ENCODE measurements around the gene TLR4. TPM values are rescaled to one million over a fixed set of nuclear protein-coding genes. Genes with fewer than 3 reads are reported as not detected.

The TLR4 gene
- total and polyA plus RNA-seq, 4 experiments from 2014 or later, result 0.08 to 0.83 (median 0.55) TPM; not detected in 1

- no peaks in the 10 kb centered on the region for H3K27me3 ChIP-seq (ENCODE audit: insufficient read depth, low read length)
- DNase-seq, result no peak
- Mint-ChIP-seq H3K36me3 (no peaks in the 10 kb centered on the region), H3K27ac (no peak overlapping the region), H3K9me3 (peaks cover 0 to 4% (median 0%) of the 10 kb centered on the region in 8 donors), H3K27me3 (peaks cover 0 to 2% of the 10 kb centered on the region in 2 donors), H3K4me3 (no peak overlapping the region), H3K4me1 (no peaks in the 10 kb centered on the region)
- intact Hi-C loops (cut with micrococcal nuclease), result no loop called here
- POLR2A ChIA-PET (ENCODE audit: partially characterized antibody), result no interaction called here
- H3K36me3 ChIP-seq (ENCODE audit: insufficient read depth, low read length), result no peaks in the 10 kb centered on the region
- H3K9me3 ChIP-seq (ENCODE audit: control insufficient read depth in 1 of 2, low read length in 2 of 2), result no peaks in the 10 kb centered on the region
- CTCF ChIA-PET (ENCODE audit: partially characterized antibody), result no interaction called here
- no peaks in the 10 kb centered on the region for H3K4me1 ChIP-seq (ENCODE audit: insufficient read depth, low read length)
- no peak overlapping the region for H3K27ac ChIP-seq (ENCODE audit: low read depth, low read length)
- H3K4me3 ChIP-seq (ENCODE audit: low read length in 2 of 2), result no peak overlapping the region
These were observed 16.8 kb downstream of the TLR4 start for GRCh38 chr9:117720987-117721386.

- Histone ChIP-seq H3K27ac (ENCODE audit: low read depth, low read length) (no peak overlapping the region), H3K4me1 (ENCODE audit: insufficient read depth, low read length) (no peaks in the 10 kb centered on the region), H3K27me3 (ENCODE audit: insufficient read depth, low read length) (no peaks in the 10 kb centered on the region), H3K9me3 (ENCODE audit: control insufficient read depth in 1 of 2, low read length in 2 of 2) (no peaks in the 10 kb centered on the region), H3K36me3 (ENCODE audit: insufficient read depth, low read length) (no peaks in the 10 kb centered on the region), H3K4me3 (ENCODE audit: low read length in 2 of 2) (no peak overlapping the region)
- intact Hi-C loops (cut with micrococcal nuclease), result no loop called here
- Mint-ChIP-seq H3K27me3 (no peaks in the 10 kb centered on the region), H3K36me3 (no peaks in the 10 kb centered on the region), H3K4me1 (no peaks in the 10 kb centered on the region), H3K27ac (no peak overlapping the region), H3K9me3 (peaks cover 0 to 4% (median 0%) of the 10 kb centered on the region in 8 donors), H3K4me3 (no peak overlapping the region)
- DNase-seq, result no peak
- POLR2A ChIA-PET (ENCODE audit: partially characterized antibody), result no interaction called here
- CTCF ChIA-PET (ENCODE audit: partially characterized antibody), result no interaction called here
These were observed 18.0 kb downstream of the TLR4 start for GRCh38 chr9:117722108-117722761.

GRCh38 chr9:117723986-117724625, 19.9 kb downstream of the TLR4 start:
- Mint-ChIP-seq H3K9me3 (peaks cover 0 to 2% (median 0%) of the 10 kb centered on the region in 8 donors), H3K27me3 (no peaks in the 10 kb centered on the region), H3K36me3 (no peaks in the 10 kb centered on the region), H3K4me3 (no peak overlapping the region), H3K4me1 (no peaks in the 10 kb centered on the region), H3K27ac (no peak overlapping the region)
- no peak for DNase-seq
- CTCF ChIA-PET (ENCODE audit: partially characterized antibody), result interaction anchor here (0.8 kb wide), 1 partner anchor 10 kb away, joined by 3 read pairs; no protein-coding TSS in a partner anchor
- no peak overlapping the region for H3K4me3 ChIP-seq (ENCODE audit: low read length in 2 of 2)
- intact Hi-C loops (cut with micrococcal nuclease), result no loop called here
- H3K36me3 ChIP-seq (ENCODE audit: insufficient read depth, low read length), result no peaks in the 10 kb centered on the region
- H3K4me1 ChIP-seq (ENCODE audit: insufficient read depth, low read length), result no peaks in the 10 kb centered on the region
- no peak overlapping the region for H3K27ac ChIP-seq (ENCODE audit: low read depth, low read length)
- H3K9me3 ChIP-seq (ENCODE audit: control insufficient read depth in 1 of 2, low read length in 2 of 2), result no peaks in the 10 kb centered on the region
- POLR2A ChIA-PET (ENCODE audit: partially characterized antibody), result no interaction called here
- no peaks in the 10 kb centered on the region for H3K27me3 ChIP-seq (ENCODE audit: insufficient read depth, low read length)

GRCh38 chr9:117725426-117725887, 21.3 kb downstream of the TLR4 start:
- Mint-ChIP-seq H3K36me3 (no peaks in the 10 kb centered on the region), H3K27ac (no peak overlapping the region)

DNA sequence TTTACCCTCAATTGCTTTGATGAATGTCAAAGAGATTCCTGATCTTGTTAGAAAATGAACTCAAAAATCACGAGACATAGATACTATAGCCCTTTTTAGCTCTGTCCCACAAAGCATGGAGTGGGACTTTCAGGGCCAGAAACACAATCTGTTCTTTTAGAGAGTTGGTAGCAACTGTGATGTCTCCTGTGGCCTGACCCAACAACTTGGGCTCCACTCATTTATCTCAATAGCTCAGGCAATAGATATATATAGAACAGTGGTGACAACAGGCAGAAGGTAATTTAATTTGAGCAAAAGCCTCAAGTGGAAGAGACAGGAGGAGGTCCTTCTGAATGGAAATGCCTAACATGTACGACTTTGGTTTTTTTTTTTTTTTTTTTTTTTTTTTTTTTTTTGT, 25.2 kb downstream of the TLR4 start:
- no peak overlapping the region for H3K4me3 Mint-ChIP-seq
- peaks cover 0 to 3% (median 0%) of the 10 kb centered on the region in 8 donors for H3K9me3 Mint-ChIP-seq
- ChIA-PET CTCF (ENCODE audit: partially characterized antibody) (no interaction called here), POLR2A (ENCODE audit: partially characterized antibody) (no interaction called here)
- no peaks in the 10 kb centered on the region for H3K9me3 ChIP-seq (ENCODE audit: control insufficient read depth in 1 of 2, low read length in 2 of 2)
- H3K4me1 Mint-ChIP-seq, result peaks cover 0 to 3% (median 0%) of the 10 kb centered on the region in 4 donors
- H3K36me3 Mint-ChIP-seq, result no peaks in the 10 kb centered on the region
- no peak for DNase-seq
- intact Hi-C loops (cut with micrococcal nuclease), result no loop called here
- no peaks in the 10 kb centered on the region for H3K4me1 ChIP-seq (ENCODE audit: insufficient read depth, low read length)
- H3K27me3 ChIP-seq (ENCODE audit: insufficient read depth, low read length), result no peaks in the 10 kb centered on the region
- no peaks in the 10 kb centered on the region for H3K27me3 Mint-ChIP-seq
- H3K27ac ChIP-seq (ENCODE audit: low read depth, low read length), result no peak overlapping the region
- H3K36me3 ChIP-seq (ENCODE audit: insufficient read depth, low read length), result no peaks in the 10 kb centered on the region
- H3K27ac Mint-ChIP-seq, result no peak overlapping the region
- H3K4me3 ChIP-seq (ENCODE audit: low read length in 2 of 2), result no peak overlapping the region

More at GRCh38 chr9:117725426-117725887, 21.3 kb downstream of the TLR4 start:
- CTCF ChIA-PET (ENCODE audit: partially characterized antibody), result no interaction called here
- intact Hi-C loops (cut with micrococcal nuclease), result no loop called here
- Mint-ChIP-seq H3K4me3 (no peak overlapping the region), H3K9me3 (peaks cover 0 to 2% (median 0%) of the 10 kb centered on the region in 8 donors), H3K4me1 (no peaks in the 10 kb centered on the region), H3K27me3 (no peaks in the 10 kb centered on the region)
- H3K4me1 ChIP-seq (ENCODE audit: insufficient read depth, low read length), result no peaks in the 10 kb centered on the region
- H3K4me3 ChIP-seq (ENCODE audit: low read length in 2 of 2), result no peak overlapping the region
- H3K9me3 ChIP-seq (ENCODE audit: control insufficient read depth in 1 of 2, low read length in 2 of 2), result no peaks in the 10 kb centered on the region
- no peaks in the 10 kb centered on the region for H3K36me3 ChIP-seq (ENCODE audit: insufficient read depth, low read length)
- POLR2A ChIA-PET (ENCODE audit: partially characterized antibody), result no interaction called here
- H3K27me3 ChIP-seq (ENCODE audit: insufficient read depth, low read length), result no peaks in the 10 kb centered on the region
- H3K27ac ChIP-seq (ENCODE audit: low read depth, low read length), result no peak overlapping the region
- DNase-seq, result no peak

DNA sequence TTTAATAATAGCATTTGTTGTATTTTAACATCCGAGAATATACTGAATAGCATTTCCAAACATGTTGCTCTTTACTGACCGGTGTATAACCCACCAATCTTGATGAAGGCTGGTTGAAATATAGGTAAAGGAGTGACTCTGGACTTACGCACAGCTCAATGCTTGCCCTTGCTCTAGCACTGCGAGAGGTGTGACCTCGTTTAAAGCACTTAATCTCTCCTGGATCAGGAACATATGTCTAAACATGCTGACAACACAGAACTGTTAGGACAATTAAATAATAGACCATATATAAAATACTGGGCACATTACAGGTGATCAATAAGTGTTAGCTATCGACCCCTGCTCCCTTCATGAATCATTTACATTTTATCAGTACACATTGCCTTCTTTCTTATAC, 28.3 kb downstream of the TLR4 start:
- H3K27me3 Mint-ChIP-seq, result no peaks in the 10 kb centered on the region
- H3K27me3 ChIP-seq (ENCODE audit: insufficient read depth, low read length), result no peaks in the 10 kb centered on the region
- no peaks in the 10 kb centered on the region for H3K36me3 ChIP-seq (ENCODE audit: insufficient read depth, low read length)
- no peak overlapping the region for H3K4me3 Mint-ChIP-seq
- no peak overlapping the region for H3K27ac ChIP-seq (ENCODE audit: low read depth, low read length)
- no peaks in the 10 kb centered on the region for H3K4me1 ChIP-seq (ENCODE audit: insufficient read depth, low read length)
- ChIA-PET POLR2A (ENCODE audit: partially characterized antibody) (no interaction called here), CTCF (ENCODE audit: partially characterized antibody) (no interaction called here)
- peaks cover 0 to 3% (median 0%) of the 10 kb centered on the region in 4 donors for H3K4me1 Mint-ChIP-seq
- H3K27ac Mint-ChIP-seq, result no peak overlapping the region
- intact Hi-C loops (cut with micrococcal nuclease), result no loop called here
- no peak for DNase-seq
- no peaks in the 10 kb centered on the region for H3K9me3 ChIP-seq (ENCODE audit: control insufficient read depth in 1 of 2, low read length in 2 of 2)
- H3K4me3 ChIP-seq (ENCODE audit: low read length in 2 of 2), result no peak overlapping the region
- peaks cover 0 to 3% (median 0%) of the 10 kb centered on the region in 8 donors for H3K9me3 Mint-ChIP-seq
- no peaks in the 10 kb centered on the region for H3K36me3 Mint-ChIP-seq

- Histone ChIP-seq H3K4me3 (ENCODE audit: low read length in 2 of 2) (no peak overlapping the region), H3K27ac (ENCODE audit: low read depth, low read length) (no peak overlapping the region), H3K36me3 (ENCODE audit: insufficient read depth, low read length) (no peaks in the 10 kb centered on the region), H3K27me3 (ENCODE audit: insufficient read depth, low read length) (no peaks in the 10 kb centered on the region), H3K4me1 (ENCODE audit: insufficient read depth, low read length) (no peaks in the 10 kb centered on the region), H3K9me3 (ENCODE audit: control insufficient read depth in 1 of 2, low read length in 2 of 2) (no peaks in the 10 kb centered on the region)
- ChIA-PET POLR2A (ENCODE audit: partially characterized antibody) (no interaction called here), CTCF (ENCODE audit: partially characterized antibody) (no interaction called here)
- peaks cover 0 to 3% (median 0%) of the 10 kb centered on the region in 8 donors for H3K9me3 Mint-ChIP-seq
- peaks cover 0 to 3% (median 0%) of the 10 kb centered on the region in 4 donors for H3K4me1 Mint-ChIP-seq
- H3K4me3 Mint-ChIP-seq, result no peak overlapping the region
- no peak overlapping the region for H3K27ac Mint-ChIP-seq
- H3K36me3 Mint-ChIP-seq, result no peaks in the 10 kb centered on the region
- intact Hi-C loops (cut with micrococcal nuclease), result no loop called here
- DNase-seq, result no peak
- no peaks in the 10 kb centered on the region for H3K27me3 Mint-ChIP-seq
These were observed 29.3 kb downstream of the TLR4 start for GRCh38 chr9:117733465-117733864.
